ENCODE data around the gene KCNQ1.

GRCh38 chr11:2736577-2737225 is 291.9 kb downstream of the KCNQ1 start:
- TF ChIP-seq CTCF (IDR thresholded peaks at IDR 0.05): no peak
- TF ChIP-seq POLR2A (IDR thresholded peaks at IDR 0.05): no peak

Measured in body of pancreas (tissue), 4 donors.